Neuron (in vitro differentiated cells): ENCODE data around the gene TRAF1.

Experiments
- H2AFZ ChIP-seq: one replicate; pipeline ENCODE4 v1.6.1; 2013; ENCODE audit warnings: low read depth, mild to moderate bottlenecking, inconsistent platforms, low read length, moderate library complexity
- H3K27me3 ChIP-seq: one replicate; pipeline ENCODE4 v1.6.1; 2013; ENCODE audit warnings: low read length; ENCODE audit not compliant: insufficient read depth
- H3K36me3 ChIP-seq: one replicate; pipeline ENCODE4 v1.6.1; 2013; ENCODE audit warnings: low read length; ENCODE audit not compliant: insufficient read depth
- H3K4me1 ChIP-seq: one replicate; pipeline ENCODE4 v1.6.1; 2013; ENCODE audit warnings: low read length; ENCODE audit not compliant: insufficient read depth
- H3K4me3 ChIP-seq: 2 replicates; pipeline ENCODE4 v1.5.1; 2013; ENCODE audit warnings: mild to moderate bottlenecking, low read length, moderate library complexity
- H3K9me3 ChIP-seq: one replicate; pipeline ENCODE4 v1.6.1; 2013; ENCODE audit warnings: low read length

Gene TRAF1

DNA sequence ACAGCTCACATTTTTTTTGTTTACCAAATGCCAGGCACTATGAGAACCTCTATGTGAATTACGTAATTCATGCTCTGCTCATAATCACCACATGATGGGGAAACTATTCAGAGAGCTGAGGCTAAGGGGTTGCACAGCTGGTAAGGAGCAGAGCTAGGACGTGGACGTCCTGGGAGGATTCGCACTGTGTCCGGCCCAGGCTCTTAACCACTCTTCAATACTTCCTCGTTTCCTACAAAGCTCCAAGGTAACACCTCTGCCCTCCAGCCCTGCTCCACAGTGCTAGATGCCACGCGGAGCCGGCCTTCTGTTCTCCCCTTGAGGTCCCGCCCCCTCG, 58.3 kb downstream of the TRAF1 start:
- peaks cover 3% of the 10 kb centered on the region for H3K9me3 ChIP-seq
- H3K27me3 ChIP-seq, result no peaks in the 10 kb centered on the region
- H2AFZ ChIP-seq, result no peak overlapping the region
- H3K36me3 ChIP-seq, result peaks cover 53% of the 10 kb centered on the region
- H3K4me1 ChIP-seq, result no peaks in the 10 kb centered on the region
- no peak overlapping the region for H3K4me3 ChIP-seq

DNA sequence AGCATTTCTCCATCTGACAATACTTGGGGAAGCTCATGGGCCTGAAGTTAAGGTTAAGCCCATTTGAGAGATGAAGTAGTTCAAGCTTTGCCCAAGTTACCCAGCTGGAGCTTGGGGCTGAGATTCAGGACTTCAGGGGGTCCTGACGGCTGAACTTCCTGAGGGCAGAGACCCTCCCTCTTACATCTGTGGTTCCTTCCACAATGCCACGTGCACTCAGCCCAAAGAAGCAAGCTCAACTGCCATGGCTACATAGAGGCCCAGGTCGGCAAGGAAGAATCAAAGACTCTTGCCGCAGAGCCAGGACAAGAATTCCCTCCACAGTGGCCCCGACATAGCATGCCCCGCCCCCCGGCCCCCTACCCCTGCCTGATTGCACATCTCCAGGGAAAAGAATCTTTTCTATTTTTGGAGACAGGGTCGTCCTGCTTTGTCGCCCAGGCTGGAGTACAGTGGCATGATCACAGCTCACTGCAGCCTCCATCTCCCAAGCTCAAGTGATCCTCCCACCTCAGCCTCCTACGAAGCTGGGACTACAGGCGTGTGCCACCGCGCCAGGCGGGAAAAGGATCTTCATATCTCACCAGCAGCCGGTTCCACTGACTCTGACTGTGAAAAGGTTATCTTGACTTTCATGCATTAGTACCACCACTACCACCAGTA, 58.8 kb downstream of the TRAF1 start:
- Histone ChIP-seq H3K36me3 (peaks cover 52% of the 10 kb centered on the region), H3K4me3 (no peak overlapping the region), H3K27me3 (no peaks in the 10 kb centered on the region), H2AFZ (no peak overlapping the region), H3K9me3 (peaks cover 3% of the 10 kb centered on the region), H3K4me1 (no peaks in the 10 kb centered on the region)

- Histone ChIP-seq H3K9me3 (peaks cover 3% of the 10 kb centered on the region), H3K27me3 (no peaks in the 10 kb centered on the region), H3K4me3 (no peak overlapping the region), H2AFZ (no peak overlapping the region), H3K36me3 (peaks cover 60% of the 10 kb centered on the region), H3K4me1 (no peaks in the 10 kb centered on the region)
Observed at GRCh38 chr9:120866651-120867050, 59.9 kb downstream of the TRAF1 start.

DNA sequence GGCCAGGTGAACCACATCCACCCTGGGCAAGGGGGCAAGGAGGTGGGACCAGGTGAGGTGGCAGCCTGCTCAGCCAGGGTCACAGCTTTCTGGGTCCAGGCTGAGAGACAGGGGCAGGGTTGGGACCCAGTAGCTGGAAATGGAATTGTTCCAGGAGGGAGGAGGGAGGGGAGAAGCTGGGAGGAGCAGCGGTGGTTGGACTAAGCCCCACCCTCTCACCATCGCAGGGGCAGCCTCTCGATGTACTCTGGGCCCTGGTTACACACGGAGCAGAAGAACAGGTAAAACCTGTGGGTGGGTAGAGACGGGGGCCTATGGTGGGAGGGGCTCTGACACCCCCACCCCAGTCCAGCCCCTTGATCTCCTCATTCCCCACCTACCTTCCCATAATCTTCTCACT, 60.8 kb downstream of the TRAF1 start:
- peaks cover 68% of the 10 kb centered on the region for H3K36me3 ChIP-seq
- no peaks in the 10 kb centered on the region for H3K4me1 ChIP-seq
- H3K4me3 ChIP-seq, result no peak overlapping the region
- peaks cover 3% of the 10 kb centered on the region for H3K9me3 ChIP-seq
- no peak overlapping the region for H2AFZ ChIP-seq
- no peaks in the 10 kb centered on the region for H3K27me3 ChIP-seq

- Histone ChIP-seq H3K27me3 (no peaks in the 10 kb centered on the region), H3K36me3 (peaks cover 68% of the 10 kb centered on the region), H2AFZ (no peak overlapping the region), H3K4me3 (no peak overlapping the region), H3K9me3 (peaks cover 3% of the 10 kb centered on the region), H3K4me1 (no peaks in the 10 kb centered on the region)
Observed at GRCh38 chr9:120865176-120865575, 61.4 kb downstream of the TRAF1 start.

DNA sequence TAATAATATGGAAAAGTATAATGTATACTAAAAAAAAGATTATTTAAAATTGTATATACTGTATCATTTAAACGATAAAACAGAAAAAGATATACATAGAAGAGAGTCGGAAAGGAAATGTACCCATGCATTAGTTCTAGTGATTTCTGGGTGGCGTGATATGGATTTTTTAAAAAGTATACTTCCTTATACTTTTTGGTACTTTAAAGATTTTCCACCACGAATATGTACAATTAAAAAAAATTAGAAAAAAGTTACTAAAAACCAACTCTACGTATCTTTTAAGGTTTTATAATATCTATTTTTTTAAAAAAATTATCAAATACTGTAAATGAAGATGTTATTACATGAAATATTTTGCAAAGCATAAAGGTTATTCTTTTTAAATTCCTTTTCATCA, 61.9 kb downstream of the TRAF1 start:
- H3K4me1 ChIP-seq, result no peaks in the 10 kb centered on the region
- no peak overlapping the region for H3K4me3 ChIP-seq
- H3K36me3 ChIP-seq, result peaks cover 69% of the 10 kb centered on the region
- H3K27me3 ChIP-seq, result no peaks in the 10 kb centered on the region
- H3K9me3 ChIP-seq, result peaks cover 2% of the 10 kb centered on the region
- H2AFZ ChIP-seq, result no peak overlapping the region

DNA sequence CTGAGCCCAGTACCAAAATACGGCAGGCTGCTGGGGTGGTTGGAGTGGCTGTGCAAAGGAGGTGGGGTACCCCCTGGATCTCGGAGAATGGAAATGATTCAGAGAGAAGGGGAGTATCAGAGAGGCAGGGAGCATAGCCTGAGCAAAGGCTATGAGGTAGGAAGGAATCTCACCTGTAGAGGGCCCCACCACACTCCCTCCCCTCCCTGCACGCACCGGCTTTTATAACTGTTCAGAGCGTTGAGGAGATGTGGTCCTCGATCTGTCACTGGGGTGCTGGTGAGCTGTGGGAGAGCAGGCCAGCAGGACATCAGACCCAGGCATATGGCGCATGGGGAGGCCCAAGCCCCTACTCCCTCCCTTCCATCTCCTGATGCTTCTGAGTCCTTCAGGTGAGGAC, 62.8 kb downstream of the TRAF1 start:
- no peaks in the 10 kb centered on the region for H3K27me3 ChIP-seq
- H3K36me3 ChIP-seq, result peaks cover 69% of the 10 kb centered on the region
- no peaks in the 10 kb centered on the region for H3K9me3 ChIP-seq
- H3K4me3 ChIP-seq, result no peak overlapping the region
- no peak overlapping the region for H2AFZ ChIP-seq
- H3K4me1 ChIP-seq, result no peaks in the 10 kb centered on the region

- no peaks in the 10 kb centered on the region for H3K4me1 ChIP-seq
- H2AFZ ChIP-seq, result no peak overlapping the region
- H3K4me3 ChIP-seq, result no peak overlapping the region
- peaks cover 79% of the 10 kb centered on the region for H3K36me3 ChIP-seq
- H3K27me3 ChIP-seq, result no peaks in the 10 kb centered on the region
- H3K9me3 ChIP-seq, result no peaks in the 10 kb centered on the region
Observed at GRCh38 chr9:120862452-120862851, 64.1 kb downstream of the TRAF1 start.

DNA sequence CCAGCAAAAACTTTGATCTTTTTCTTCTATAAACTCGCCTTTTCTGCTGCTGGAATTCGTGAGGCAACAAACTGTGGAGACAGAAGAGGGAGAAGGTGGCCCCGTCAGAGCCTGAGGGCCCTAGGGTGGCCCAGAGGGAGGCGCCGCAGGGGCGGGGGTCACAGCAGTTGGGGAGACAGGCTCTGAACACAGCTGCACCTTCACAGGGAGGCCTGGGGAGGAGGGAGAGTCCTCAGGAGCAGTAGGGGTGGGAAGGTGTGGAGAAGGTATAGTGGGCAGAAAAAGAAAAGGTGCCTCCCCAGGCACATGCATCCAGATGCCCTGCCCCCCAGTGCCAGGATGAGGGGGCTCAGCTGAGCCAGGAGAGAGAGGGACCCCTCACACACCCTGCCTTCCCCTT, 64.7 kb downstream of the TRAF1 start:
- Histone ChIP-seq H3K36me3 (peaks cover 77% of the 10 kb centered on the region), H3K27me3 (no peaks in the 10 kb centered on the region), H3K9me3 (no peaks in the 10 kb centered on the region), H3K4me3 (no peak overlapping the region), H2AFZ (no peak overlapping the region), H3K4me1 (no peaks in the 10 kb centered on the region)

DNA sequence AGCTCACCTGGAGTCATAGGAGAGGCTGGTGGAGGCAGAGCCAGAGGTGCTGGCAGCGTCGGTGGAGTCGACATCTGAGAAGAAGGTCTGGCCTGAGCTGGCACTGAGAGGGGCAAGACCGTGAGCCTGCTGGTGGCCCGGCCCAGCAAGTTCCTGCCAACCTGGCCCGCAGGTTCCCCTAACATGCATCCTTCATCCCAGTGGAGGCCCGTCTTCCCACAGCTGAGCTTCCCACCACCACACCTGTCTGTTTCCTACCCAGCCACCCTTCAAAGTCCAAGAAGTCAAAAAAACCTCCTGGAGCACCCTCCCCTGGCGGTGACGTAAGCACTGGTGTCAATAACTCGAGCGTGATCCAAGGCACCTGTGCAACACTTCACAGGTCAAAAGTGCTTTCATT, 66.5 kb downstream of the TRAF1 start:
- H3K4me3 ChIP-seq, result no peak overlapping the region
- no peaks in the 10 kb centered on the region for H3K27me3 ChIP-seq
- no peaks in the 10 kb centered on the region for H3K9me3 ChIP-seq
- H2AFZ ChIP-seq, result no peak overlapping the region
- no peaks in the 10 kb centered on the region for H3K4me1 ChIP-seq
- peaks cover 62% of the 10 kb centered on the region for H3K36me3 ChIP-seq

DNA sequence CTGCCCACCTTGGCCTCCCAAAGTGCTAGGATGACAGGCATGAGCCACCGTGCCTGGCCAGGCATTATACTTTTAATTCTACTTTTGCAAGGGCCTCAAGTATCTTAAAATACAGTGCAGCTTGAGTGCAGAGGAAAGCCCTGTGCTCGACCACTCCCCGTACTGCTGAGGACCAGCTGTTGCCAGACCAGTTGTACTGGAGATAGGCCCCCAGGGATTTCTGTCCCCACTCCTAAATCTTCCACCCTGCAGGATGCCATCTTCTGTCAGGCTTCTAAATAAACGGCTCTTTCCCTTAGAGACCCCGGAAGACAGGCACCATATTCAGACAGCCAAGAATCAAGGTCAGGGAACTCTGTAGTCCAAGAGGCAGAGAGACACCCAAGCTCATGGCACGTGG, 67.2 kb downstream of the TRAF1 start:
- Histone ChIP-seq H3K9me3 (no peaks in the 10 kb centered on the region), H3K36me3 (peaks cover 60% of the 10 kb centered on the region), H3K27me3 (no peaks in the 10 kb centered on the region), H3K4me1 (no peaks in the 10 kb centered on the region), H2AFZ (no peak overlapping the region), H3K4me3 (no peak overlapping the region)

- no peaks in the 10 kb centered on the region for H3K27me3 ChIP-seq
- H3K4me3 ChIP-seq, result no peak overlapping the region
Observed at GRCh38 chr9:120857902-120858301, 68.7 kb downstream of the TRAF1 start.

DNA sequence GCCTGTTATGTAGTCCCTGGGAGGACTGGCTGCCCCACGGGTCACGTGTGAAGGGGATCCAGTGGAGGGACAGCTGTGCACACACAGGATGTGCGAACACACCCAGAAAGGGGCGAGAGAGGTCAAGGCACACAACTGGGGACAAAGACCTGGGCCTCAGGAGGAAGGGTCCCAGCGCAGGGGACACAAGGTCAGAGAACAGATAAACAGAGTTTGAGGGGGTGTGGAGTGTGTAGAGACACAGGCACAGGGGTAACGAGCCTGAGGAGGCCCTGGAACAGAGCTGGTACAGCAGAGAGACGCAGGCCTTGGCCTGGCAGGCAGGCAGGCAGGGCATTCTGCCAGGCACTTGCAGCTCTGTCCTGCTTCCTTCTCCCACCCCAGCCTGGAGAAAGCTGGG, 69.1 kb downstream of the TRAF1 start:
- Histone ChIP-seq H3K4me1 (peaks cover 9% of the 10 kb centered on the region), H2AFZ (no peak overlapping the region), H3K36me3 (peaks cover 50% of the 10 kb centered on the region), H3K27me3 (no peaks in the 10 kb centered on the region), H3K9me3 (no peaks in the 10 kb centered on the region), H3K4me3 (no peak overlapping the region)

More at GRCh38 chr9:120857902-120858301, 68.7 kb downstream of the TRAF1 start:
- peaks cover 54% of the 10 kb centered on the region for H3K36me3 ChIP-seq
- no peaks in the 10 kb centered on the region for H3K9me3 ChIP-seq
- no peak overlapping the region for H2AFZ ChIP-seq
- peaks cover 4% of the 10 kb centered on the region for H3K4me1 ChIP-seq

DNA sequence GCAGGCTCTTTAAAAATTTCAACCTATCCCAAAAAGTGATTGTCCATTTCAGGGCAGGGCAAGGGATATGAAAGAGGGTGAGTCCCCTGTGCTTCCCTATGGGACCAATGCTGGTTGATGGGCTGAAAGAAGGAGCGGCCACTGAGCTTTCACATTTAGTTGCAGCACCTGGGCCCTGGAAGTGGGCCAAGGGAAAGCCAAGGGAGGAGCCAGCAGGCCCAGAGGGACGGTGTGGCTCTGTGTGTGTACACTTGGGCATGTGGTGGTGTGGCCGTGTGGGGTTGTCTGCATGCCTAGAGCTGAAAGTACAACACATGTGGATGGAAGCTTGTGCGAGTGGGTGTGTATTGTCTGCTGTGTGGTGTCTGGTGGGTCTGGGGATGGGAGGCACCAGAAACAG, 69.9 kb downstream of the TRAF1 start:
- Histone ChIP-seq H3K9me3 (no peaks in the 10 kb centered on the region), H3K4me3 (no peak overlapping the region), H2AFZ (no peak overlapping the region), H3K4me1 (peaks cover 16% of the 10 kb centered on the region), H3K27me3 (no peaks in the 10 kb centered on the region), H3K36me3 (peaks cover 42% of the 10 kb centered on the region)
